ENCODE data around the gene PHF21A. TPM values are rescaled to one million over a fixed set of nuclear protein-coding genes. Genes with fewer than 3 reads are reported as not detected.
A peak's percentile ranks its signal among the peaks of the same experiment; 100 is the strongest.

PHF21A gene
- total RNA-seq, 1 experiment from 2014 or later, result 29.4 TPM

- TF ChIP-seq, protein P1, sequence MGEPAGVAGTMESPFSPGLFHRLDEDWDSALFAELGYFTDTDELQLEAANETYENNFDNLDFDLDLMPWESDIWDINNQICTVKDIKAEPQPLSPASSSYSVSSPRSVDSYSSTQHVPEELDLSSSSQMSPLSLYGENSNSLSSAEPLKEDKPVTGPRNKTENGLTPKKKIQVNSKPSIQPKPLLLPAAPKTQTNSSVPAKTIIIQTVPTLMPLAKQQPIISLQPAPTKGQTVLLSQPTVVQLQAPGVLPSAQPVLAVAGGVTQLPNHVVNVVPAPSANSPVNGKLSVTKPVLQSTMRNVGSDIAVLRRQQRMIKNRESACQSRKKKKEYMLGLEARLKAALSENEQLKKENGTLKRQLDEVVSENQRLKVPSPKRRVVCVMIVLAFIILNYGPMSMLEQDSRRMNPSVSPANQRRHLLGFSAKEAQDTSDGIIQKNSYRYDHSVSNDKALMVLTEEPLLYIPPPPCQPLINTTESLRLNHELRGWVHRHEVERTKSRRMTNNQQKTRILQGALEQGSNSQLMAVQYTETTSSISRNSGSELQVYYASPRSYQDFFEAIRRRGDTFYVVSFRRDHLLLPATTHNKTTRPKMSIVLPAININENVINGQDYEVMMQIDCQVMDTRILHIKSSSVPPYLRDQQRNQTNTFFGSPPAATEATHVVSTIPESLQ (CRISPR knock-in tag; IDR thresholded peaks at IDR 0.05), result no peak
- no peak for TF ChIP-seq RELA (CRISPR knock-in tag; IDR thresholded peaks at IDR 0.05; ENCODE audit: borderline replicate concordance)
- TF ChIP-seq FOXP1 (CRISPR knock-in tag; IDR thresholded peaks at IDR 0.05; ENCODE audit: borderline replicate concordance), result no peak
- TF ChIP-seq EMX1 (CRISPR knock-in tag; IDR thresholded peaks at IDR 0.05), result no peak
- TF ChIP-seq HMGA2 (CRISPR knock-in tag; IDR thresholded peaks at IDR 0.05), result no peak
- TF ChIP-seq TEAD4 (CRISPR knock-in tag; IDR thresholded peaks at IDR 0.05), result no peak
- no peak for TF ChIP-seq ZNF317 (CRISPR knock-in tag; IDR thresholded peaks at IDR 0.05; ENCODE audit: borderline replicate concordance, low read depth)
These were observed 119.1 kb downstream of the PHF21A start (continued) for GRCh38 chr11:46002189-46002588.

DNA sequence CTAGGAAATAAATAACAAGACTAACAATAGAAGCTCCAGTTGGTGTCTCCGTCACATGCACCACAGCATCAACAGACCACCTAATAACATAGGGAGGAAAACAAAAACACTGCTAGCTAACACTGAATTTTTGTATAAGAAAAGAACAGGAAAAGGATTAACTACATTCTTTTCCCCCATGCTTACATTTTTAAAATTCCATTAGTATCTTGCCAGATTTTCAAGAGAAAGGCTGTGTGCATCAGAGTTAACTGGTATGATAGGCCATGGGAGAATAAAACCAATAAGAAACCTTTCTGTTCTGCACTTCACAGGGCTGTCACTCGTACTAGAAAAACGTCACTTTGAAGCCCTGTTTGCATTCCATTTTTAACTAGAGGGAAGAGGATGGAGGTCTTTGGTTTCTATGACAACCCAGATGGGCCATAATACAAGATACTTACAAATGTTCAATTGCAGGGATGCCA lies 119.8 kb downstream of the PHF21A start:
- H3K4me3 Mint-ChIP-seq, result peak overlapping the region; percentile 26

More for the DNA sequence above, 119.8 kb downstream of the PHF21A start:
- H3K36me3 Mint-ChIP-seq, result no peaks in the 10 kb centered on the region
- H3K27ac Mint-ChIP-seq, result peak overlapping the region; percentile 96
- ATAC-seq (peak; percentile 84), DNase-seq (ENCODE audit: low spot score) (no peak)
- 0 out of 2 replicates have a peak, but pooled peaks have one; percentile 40 for TF ChIP-seq TEAD1 (CRISPR knock-in tag; IDR thresholded peaks at IDR 0.05)
- TF ChIP-seq SMAD3 (CRISPR knock-in tag; IDR thresholded peaks at IDR 0.05; ENCODE audit: borderline replicate concordance), result no peak
- TF ChIP-seq CREB1 (CRISPR knock-in tag; IDR thresholded peaks at IDR 0.05), result no peak
- no peak for TF ChIP-seq ATF3 (CRISPR knock-in tag; conservative IDR thresholded peaks at IDR 0.05)
- TF ChIP-seq ZNF121 (CRISPR knock-in tag; IDR thresholded peaks at IDR 0.05), result peak; percentile 8; the same call in 1 of the 2 replicates
- no peak for TF ChIP-seq STAT6 (CRISPR knock-in tag; conservative IDR thresholded peaks at IDR 0.05; ENCODE audit: low read depth)
- TF ChIP-seq ZNF281 (CRISPR knock-in tag; IDR thresholded peaks at IDR 0.05), result no peak
- TF ChIP-seq, protein P2, sequence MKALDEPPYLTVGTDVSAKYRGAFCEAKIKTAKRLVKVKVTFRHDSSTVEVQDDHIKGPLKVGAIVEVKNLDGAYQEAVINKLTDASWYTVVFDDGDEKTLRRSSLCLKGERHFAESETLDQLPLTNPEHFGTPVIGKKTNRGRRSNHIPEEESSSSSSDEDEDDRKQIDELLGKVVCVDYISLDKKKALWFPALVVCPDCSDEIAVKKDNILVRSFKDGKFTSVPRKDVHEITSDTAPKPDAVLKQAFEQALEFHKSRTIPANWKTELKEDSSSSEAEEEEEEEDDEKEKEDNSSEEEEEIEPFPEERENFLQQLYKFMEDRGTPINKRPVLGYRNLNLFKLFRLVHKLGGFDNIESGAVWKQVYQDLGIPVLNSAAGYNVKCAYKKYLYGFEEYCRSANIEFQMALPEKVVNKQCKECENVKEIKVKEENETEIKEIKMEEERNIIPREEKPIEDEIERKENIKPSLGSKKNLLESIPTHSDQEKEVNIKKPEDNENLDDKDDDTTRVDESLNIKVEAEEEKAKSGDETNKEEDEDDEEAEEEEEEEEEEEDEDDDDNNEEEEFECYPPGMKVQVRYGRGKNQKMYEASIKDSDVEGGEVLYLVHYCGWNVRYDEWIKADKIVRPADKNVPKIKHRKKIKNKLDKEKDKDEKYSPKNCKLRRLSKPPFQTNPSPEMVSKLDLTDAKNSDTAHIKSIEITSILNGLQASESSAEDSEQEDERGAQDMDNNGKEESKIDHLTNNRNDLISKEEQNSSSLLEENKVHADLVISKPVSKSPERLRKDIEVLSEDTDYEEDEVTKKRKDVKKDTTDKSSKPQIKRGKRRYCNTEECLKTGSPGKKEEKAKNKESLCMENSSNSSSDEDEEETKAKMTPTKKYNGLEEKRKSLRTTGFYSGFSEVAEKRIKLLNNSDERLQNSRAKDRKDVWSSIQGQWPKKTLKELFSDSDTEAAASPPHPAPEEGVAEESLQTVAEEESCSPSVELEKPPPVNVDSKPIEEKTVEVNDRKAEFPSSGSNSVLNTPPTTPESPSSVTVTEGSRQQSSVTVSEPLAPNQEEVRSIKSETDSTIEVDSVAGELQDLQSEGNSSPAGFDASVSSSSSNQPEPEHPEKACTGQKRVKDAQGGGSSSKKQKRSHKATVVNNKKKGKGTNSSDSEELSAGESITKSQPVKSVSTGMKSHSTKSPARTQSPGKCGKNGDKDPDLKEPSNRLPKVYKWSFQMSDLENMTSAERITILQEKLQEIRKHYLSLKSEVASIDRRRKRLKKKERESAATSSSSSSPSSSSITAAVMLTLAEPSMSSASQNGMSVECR (CRISPR knock-in tag; IDR thresholded peaks at IDR 0.05; ENCODE audit: borderline replicate concordance), result no peak
- peaks cover 80% of the 10 kb centered on the region for H3K4me1 Mint-ChIP-seq
- no peaks in the 10 kb centered on the region for H3K9me3 Mint-ChIP-seq
- ChIA-PET POLR2A (interaction anchor here (0.5 to 1.2 kb wide), 3 partner anchors 18 to 293 kb away, joined by 3 to 4 read pairs (median 3); no protein-coding TSS in a partner anchor), CTCF (interaction anchor here (0.9 to 1.9 kb wide), 13 partner anchors 9 to 230 kb away, joined by 3 to 14 read pairs (median 3); partner anchors contain the start of gene PHF21A)
- H3K27me3 Mint-ChIP-seq (ENCODE audit: low read depth), result no peaks in the 10 kb centered on the region

Measured in WTC11 (cell line).